ENCODE results near the gene STYXL2. TPM values are rescaled to one million over a fixed set of nuclear protein-coding genes. Genes with fewer than 3 reads are reported as not detected.

Gene STYXL2
- total and polyA plus RNA-seq, 10 donors: not detected

GRCh38 chr1:167132301-167133010 is 38.6 kb downstream of the STYXL2 start:
- Histone ChIP-seq H3K27me3 (replicated peaks in 1 of 7) (peaks cover 0 to 30% (median 0%) of the 10 kb centered on the region in 7 donors), H3K4me3 (no peak overlapping the region), H3K36me3 (no peaks in the 10 kb centered on the region), H3K4me1 (no peaks in the 10 kb centered on the region), H3K9me3 (no peaks in the 10 kb centered on the region), H3K27ac (no peak overlapping the region)
- WGBS, 5 donors: 74 to 79% (median 77%) methylated on average over 8 of the region's 8 CpGs
- DNase-seq: no peak
- no peak for TF ChIP-seq POLR2AphosphoS5 (IDR thresholded peaks at IDR 0.05)
- TF ChIP-seq CTCF (IDR thresholded peaks at IDR 0.05 in 8 of 11, conservative IDR thresholded peaks at IDR 0.05 in 3 of 11): no peak
- TF ChIP-seq POLR2A (IDR thresholded peaks at IDR 0.05): no peak
- intact Hi-C loops (cut with DNase I; ENCODE audit: low total_unique reads): no loop called here

- H3K4me1 ChIP-seq: no peaks in the 10 kb centered on the region
- intact Hi-C loops (cut with DNase I; ENCODE audit: low total_unique reads): no loop called here
- no peak for DNase-seq
- H3K36me3 ChIP-seq: no peaks in the 10 kb centered on the region
- no peak overlapping the region for H3K27ac ChIP-seq
- TF ChIP-seq CTCF (IDR thresholded peaks at IDR 0.05 in 8 of 11, conservative IDR thresholded peaks at IDR 0.05 in 3 of 11) (no peak), POLR2A (IDR thresholded peaks at IDR 0.05) (no peak), POLR2AphosphoS5 (IDR thresholded peaks at IDR 0.05) (no peak)
- H3K9me3 ChIP-seq: no peaks in the 10 kb centered on the region
- H3K4me3 ChIP-seq: no peak overlapping the region
- peaks cover 0 to 12% (median 0%) of the 10 kb centered on the region in 7 donors for H3K27me3 ChIP-seq (replicated peaks in 1 of 7)
- WGBS, 5 donors: 60 to 86% (median 81%) methylated on average over 4 of the region's 4 CpGs
These were observed 41.5 kb downstream of the STYXL2 start for GRCh38 chr1:167135281-167135840.

- DNase-seq: no peak
- no peaks in the 10 kb centered on the region for H3K9me3 ChIP-seq
- 36 to 78% (median 48%) methylated on average over 2 of the region's 2 CpGs for WGBS, 5 donors
- no peaks in the 10 kb centered on the region for H3K36me3 ChIP-seq
- intact Hi-C loops (cut with DNase I; ENCODE audit: low total_unique reads): no loop called here
- no peak overlapping the region for H3K4me3 ChIP-seq
- TF ChIP-seq POLR2A (IDR thresholded peaks at IDR 0.05) (no peak), POLR2AphosphoS5 (IDR thresholded peaks at IDR 0.05) (no peak), CTCF (IDR thresholded peaks at IDR 0.05 in 8 of 11, conservative IDR thresholded peaks at IDR 0.05 in 3 of 11) (no peak)
- H3K4me1 ChIP-seq: no peaks in the 10 kb centered on the region
- peaks cover 0 to 5% (median 0%) of the 10 kb centered on the region in 7 donors for H3K27me3 ChIP-seq (replicated peaks in 1 of 7)
- no peak overlapping the region for H3K27ac ChIP-seq
These were observed 42.3 kb downstream of the STYXL2 start for GRCh38 chr1:167136191-167136614.

- TF ChIP-seq POLR2AphosphoS5 (IDR thresholded peaks at IDR 0.05) (no peak), POLR2A (IDR thresholded peaks at IDR 0.05) (no peak), CTCF (IDR thresholded peaks at IDR 0.05 in 8 of 11, conservative IDR thresholded peaks at IDR 0.05 in 3 of 11) (no peak)
- 44 to 82% (median 71%) methylated on average over 2 of the region's 2 CpGs for WGBS, 5 donors
- Histone ChIP-seq H3K27ac (no peak overlapping the region), H3K4me1 (no peaks in the 10 kb centered on the region), H3K36me3 (no peaks in the 10 kb centered on the region), H3K27me3 (replicated peaks in 1 of 7) (no peaks in the 10 kb centered on the region), H3K9me3 (no peaks in the 10 kb centered on the region), H3K4me3 (no peak overlapping the region)
- intact Hi-C loops (cut with DNase I; ENCODE audit: low total_unique reads): no loop called here
- DNase-seq: no peak
These were observed 42.9 kb downstream of the STYXL2 start for GRCh38 chr1:167136806-167137205.

All from spleen (tissue), 11 donors.